Smooth muscle cell (in vitro differentiated cells): ENCODE data around the gene RFX5. TPM values are rescaled to one million over a fixed set of nuclear protein-coding genes. Genes with fewer than 3 reads are reported as not detected.

ENCODE experiments used
- DNase-seq: peaks from one replicate; lab custom pipeline; 2025; ENCODE audit not compliant: unreplicated experiment; lab: John Stamatoyannopoulos, UW
- H2AFZ ChIP-seq: fragments of 200-600 bp; sonication (generic); 2 replicates; pipeline ENCODE4 v1.6.0; 2016; ENCODE audit warnings: antibody characterized with exemption, low read depth, mild to moderate bottlenecking
- H3F3A ChIP-seq: fragments of 200-600 bp; sonication (generic); 2 replicates; pipeline ENCODE4 v1.6.0; 2017; ENCODE audit warnings: antibody characterized with exemption, low read depth
- H3K27ac ChIP-seq: fragments of 200-600 bp; sonication (generic); 2 replicates; pipeline ENCODE4 v1.5.1; 2016; ENCODE audit warnings: low read depth, mild to moderate bottlenecking
- H3K27me3 ChIP-seq: fragments of 200-600 bp; sonication (generic); 2 replicates; pipeline ENCODE4 v1.6.1; 2016; ENCODE audit warnings: low read depth, mild to moderate bottlenecking
- H3K36me3 ChIP-seq: fragments of 200-600 bp; sonication (generic); 2 replicates; pipeline ENCODE4 v1.5.1; 2016; ENCODE audit warnings: low read depth
- H3K4me1 ChIP-seq: fragments of 200-600 bp; sonication (generic); 2 replicates; pipeline ENCODE4 v1.5.1; 2016; ENCODE audit warnings: low read depth
- H3K4me2 ChIP-seq: fragments of 200-600 bp; sonication (generic); 2 replicates; pipeline ENCODE4 v1.6.0; 2016; ENCODE audit warnings: mild to moderate bottlenecking
- H3K4me3 ChIP-seq: fragments of 200-600 bp; sonication (generic); 2 replicates; pipeline ENCODE4 v1.5.1; 2016; ENCODE audit warnings: mild to moderate bottlenecking
- H3K79me2 ChIP-seq: fragments of 200-600 bp; sonication (generic); 2 replicates; pipeline ENCODE4 v1.6.0; 2016; ENCODE audit warnings: low read depth, mild to moderate bottlenecking
- H3K9ac ChIP-seq: fragments of 200-600 bp; sonication (generic); 2 replicates; pipeline ENCODE4 v1.6.0; 2016; ENCODE audit warnings: low read depth
- H3K9me3 ChIP-seq: fragments of 200-600 bp; sonication (generic); replicated peaks from 2 replicates; pipeline ENCODE4 v1.5.1; 2016; ENCODE audit warnings: low read depth
- H4K20me1 ChIP-seq: fragments of 200-600 bp; sonication (generic); 2 replicates; pipeline ENCODE4 v1.6.0; 2016; ENCODE audit warnings: low read depth
- WGBS: methylation state at CpG from one replicate; pipeline ENCODE4 v1.1.7; 2016; ENCODE audit warnings: low lambda C conversion rate; 5-methylcytosine and 5-hydroxymethylcytosine counted together
- polyA plus RNA-seq: library from polyadenylated mRNA; unstranded; fragments of >200 nt; fragmentation: Nextera tagmentation; extraction: Ambion mirVana; gene quantifications from 2 replicates; pipeline ENCODE4 v1.2.1, GENCODE V29; 2016
- total RNA-seq: library from RNA; depleted of rRNA; stranded (reverse); fragments of >200 nt; gene quantifications from 2 replicates; pipeline ENCODE4 v1.2.3, GENCODE V29; 2014
- TF ChIP-seq, protein P1 (sequence below): fragments of 200-600 bp; sonication (generic); IDR thresholded peaks from 2 replicates; pipeline ENCODE4 v1.5.1; 2017; ENCODE audit warnings: borderline replicate concordance, mild to moderate bottlenecking, antibody characterized with exemption; ENCODE audit not compliant: insufficient read depth, poor library complexity, severe bottlenecking

RFX5 gene
- total and polyA plus RNA-seq, 2 experiments from 2014 or later: 12.4 to 22.7 TPM

DNA sequence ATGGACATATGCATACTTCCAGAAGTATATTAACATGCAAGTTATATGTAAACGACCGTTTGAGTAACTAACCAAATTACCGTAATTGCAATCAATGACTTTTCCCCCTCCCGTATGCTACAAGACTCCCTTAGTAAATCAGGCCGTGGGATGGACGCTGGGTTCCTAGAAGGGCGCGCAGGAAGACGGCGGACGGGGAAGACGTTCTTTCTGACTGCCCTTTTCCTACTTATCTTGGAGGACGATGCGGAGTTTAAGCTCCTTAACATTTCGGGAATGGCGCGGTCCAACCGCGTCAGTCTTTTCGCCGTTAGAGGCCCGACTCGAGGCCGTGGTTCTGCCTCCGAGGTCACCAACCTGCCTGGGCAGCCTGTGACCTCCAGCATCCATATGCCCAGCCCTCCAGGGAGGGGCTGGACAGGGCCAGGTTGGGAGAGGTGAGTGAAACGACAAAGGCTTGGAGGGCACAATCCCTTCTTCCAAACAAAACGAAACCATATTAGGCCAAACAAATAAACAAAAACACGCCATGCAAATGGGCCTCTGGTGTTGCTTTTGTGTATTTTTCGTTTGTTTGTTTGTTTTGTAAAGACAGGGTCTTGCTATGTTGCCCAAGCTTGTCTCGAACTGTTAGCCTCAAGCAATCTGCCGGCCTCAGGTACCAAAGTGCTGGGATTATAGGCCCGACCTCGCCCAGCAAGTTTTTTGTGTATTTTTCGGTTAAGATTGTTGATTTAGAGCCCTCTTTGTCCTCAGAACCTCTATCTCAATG is 19.0 kb downstream of the RFX5 start:
- Histone ChIP-seq H2AFZ (peak overlapping the region; percentile 98), H3K4me1 (peaks cover 9% of the 10 kb centered on the region), H3K4me2 (peak overlapping the region; percentile 88), H3F3A (no peaks in the 10 kb centered on the region), H3K36me3 (no peaks in the 10 kb centered on the region), H3K27me3 (no peaks in the 10 kb centered on the region), H3K79me2 (peaks cover 39% of the 10 kb centered on the region), H3K9ac (peak overlapping the region; percentile 98), H3K27ac (peak overlapping the region; percentile 98), H4K20me1 (peaks cover 4% of the 10 kb centered on the region), H3K4me3 (peak overlapping the region; percentile 73), H3K9me3 (no peaks in the 10 kb centered on the region)
- 17% methylated on average over 34 of the region's 34 CpGs for WGBS
- no peak for DNase-seq
- TF ChIP-seq, protein P1, sequence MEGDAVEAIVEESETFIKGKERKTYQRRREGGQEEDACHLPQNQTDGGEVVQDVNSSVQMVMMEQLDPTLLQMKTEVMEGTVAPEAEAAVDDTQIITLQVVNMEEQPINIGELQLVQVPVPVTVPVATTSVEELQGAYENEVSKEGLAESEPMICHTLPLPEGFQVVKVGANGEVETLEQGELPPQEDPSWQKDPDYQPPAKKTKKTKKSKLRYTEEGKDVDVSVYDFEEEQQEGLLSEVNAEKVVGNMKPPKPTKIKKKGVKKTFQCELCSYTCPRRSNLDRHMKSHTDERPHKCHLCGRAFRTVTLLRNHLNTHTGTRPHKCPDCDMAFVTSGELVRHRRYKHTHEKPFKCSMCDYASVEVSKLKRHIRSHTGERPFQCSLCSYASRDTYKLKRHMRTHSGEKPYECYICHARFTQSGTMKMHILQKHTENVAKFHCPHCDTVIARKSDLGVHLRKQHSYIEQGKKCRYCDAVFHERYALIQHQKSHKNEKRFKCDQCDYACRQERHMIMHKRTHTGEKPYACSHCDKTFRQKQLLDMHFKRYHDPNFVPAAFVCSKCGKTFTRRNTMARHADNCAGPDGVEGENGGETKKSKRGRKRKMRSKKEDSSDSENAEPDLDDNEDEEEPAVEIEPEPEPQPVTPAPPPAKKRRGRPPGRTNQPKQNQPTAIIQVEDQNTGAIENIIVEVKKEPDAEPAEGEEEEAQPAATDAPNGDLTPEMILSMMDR: no peak

DNA sequence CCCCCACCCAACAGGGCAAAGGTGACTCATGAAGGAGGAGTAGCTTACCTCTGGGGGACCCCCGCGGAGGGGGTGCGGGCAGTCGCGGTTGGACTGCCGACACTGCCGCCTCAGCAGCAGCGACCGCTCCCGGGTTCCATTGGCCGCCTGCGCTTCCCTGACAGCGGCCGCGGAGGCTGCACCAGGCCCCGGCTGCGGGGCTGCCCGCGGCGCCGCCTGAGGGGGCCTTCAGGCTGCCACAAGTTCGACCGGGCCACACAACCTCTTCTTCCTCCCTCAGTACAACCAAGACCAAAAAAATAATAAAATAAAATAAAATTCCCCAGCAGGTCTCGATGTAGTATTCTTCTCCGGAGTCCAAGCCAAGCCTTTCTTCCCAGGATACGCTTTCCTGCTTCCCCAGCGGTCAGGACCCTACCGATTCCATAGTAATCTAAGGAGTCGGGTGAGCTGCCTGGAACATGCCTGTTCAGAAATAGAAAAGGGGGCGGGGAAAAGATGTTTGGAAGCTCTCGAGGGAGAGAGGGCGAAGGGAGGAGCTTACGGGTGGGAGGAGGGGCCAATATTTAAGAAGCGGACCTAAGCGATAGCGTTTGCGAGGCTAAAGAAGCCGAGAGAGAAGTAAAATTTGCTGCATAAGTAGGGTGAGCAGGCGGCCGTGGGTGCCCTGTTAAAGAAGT is 19.7 kb downstream of the RFX5 start, which contains the start of gene PI4KB:
PI4KB (minus strand) TSS at position 194 of the 680 bp plus-strand sequence. CDS start 10,935 bp downstream, outside the sequence.
- Histone ChIP-seq H2AFZ (peak within 1 kb of the TSS; percentile 98), H3K4me3 (peak within 1 kb of the TSS; percentile 73), H3K27me3 (no peaks in the 10 kb centered on the region), H3K79me2 (peaks cover 46% of the 10 kb centered on the region), H3K4me2 (peak within 1 kb of the TSS; percentile 88), H3K36me3 (no peaks in the 10 kb centered on the region), H4K20me1 (peaks cover 4% of the 10 kb centered on the region), H3K4me1 (peaks cover 9% of the 10 kb centered on the region), H3K27ac (peak within 1 kb of the TSS; percentile 98), H3F3A (no peaks in the 10 kb centered on the region), H3K9me3 (no peaks in the 10 kb centered on the region), H3K9ac (peak within 1 kb of the TSS; percentile 98)
- WGBS: 0% methylated on average over 32 of the region's 40 CpGs
- peak; percentile 43 for DNase-seq
- TF ChIP-seq, protein P1: no peak

DNA sequence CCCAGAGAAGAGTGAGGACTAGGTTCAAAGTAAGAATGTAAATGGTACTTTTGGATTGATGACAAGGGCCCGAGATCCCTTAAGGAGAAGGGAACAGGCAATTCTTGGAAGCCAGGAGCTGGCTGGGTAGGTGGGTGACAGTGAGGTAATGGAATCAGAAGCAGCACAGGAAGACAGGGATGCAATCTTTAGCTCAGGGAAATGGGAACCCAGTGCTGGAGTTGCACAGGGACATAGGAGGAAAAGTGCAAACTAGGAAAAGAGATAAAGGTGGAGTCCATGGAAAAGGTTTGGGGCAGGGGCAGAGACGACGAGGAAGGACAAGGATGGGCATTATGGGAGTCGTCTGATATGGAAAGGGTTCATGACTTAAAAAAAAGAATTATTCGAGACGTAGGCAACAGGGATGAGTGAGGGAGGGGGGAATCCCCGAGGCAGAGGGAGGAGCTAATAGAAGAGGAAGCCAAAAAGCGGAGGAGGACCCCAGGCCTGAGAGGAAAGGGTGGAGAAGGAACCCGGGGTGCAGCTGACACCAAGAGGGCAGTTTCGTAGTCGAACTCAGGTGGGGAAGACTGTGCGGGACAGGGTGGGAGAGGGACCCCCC is 20.3 kb downstream of the RFX5 start:
- peak overlapping the region; percentile 98 for H3K27ac ChIP-seq
- peaks cover 4% of the 10 kb centered on the region for H4K20me1 ChIP-seq
- peak overlapping the region; percentile 73 for H3K4me3 ChIP-seq
- peak overlapping the region; percentile 98 for H2AFZ ChIP-seq
- peaks cover 9% of the 10 kb centered on the region for H3K4me1 ChIP-seq
- H3K4me2 ChIP-seq: peak overlapping the region; percentile 88
- no peaks in the 10 kb centered on the region for H3K9me3 ChIP-seq
- 5% methylated on average over 12 of the region's 12 CpGs for WGBS
- H3K27me3 ChIP-seq: no peaks in the 10 kb centered on the region
- H3K9ac ChIP-seq: peak overlapping the region; percentile 98
- H3F3A ChIP-seq: no peaks in the 10 kb centered on the region
- TF ChIP-seq, protein P1: no peak
- H3K36me3 ChIP-seq: no peaks in the 10 kb centered on the region
- DNase-seq: no peak
- H3K79me2 ChIP-seq: peaks cover 53% of the 10 kb centered on the region
